NCI-H2107 treated with DMSO at 0.1 percent for 48 hours (cell line): Measurements from ENCODE around the gene MSI2.

Experiments
- DNase-seq: peaks from one replicate; lab custom pipeline; 2025; ENCODE audit not compliant: unreplicated experiment; lab: John Stamatoyannopoulos, UW

The MSI2 gene

DNA sequence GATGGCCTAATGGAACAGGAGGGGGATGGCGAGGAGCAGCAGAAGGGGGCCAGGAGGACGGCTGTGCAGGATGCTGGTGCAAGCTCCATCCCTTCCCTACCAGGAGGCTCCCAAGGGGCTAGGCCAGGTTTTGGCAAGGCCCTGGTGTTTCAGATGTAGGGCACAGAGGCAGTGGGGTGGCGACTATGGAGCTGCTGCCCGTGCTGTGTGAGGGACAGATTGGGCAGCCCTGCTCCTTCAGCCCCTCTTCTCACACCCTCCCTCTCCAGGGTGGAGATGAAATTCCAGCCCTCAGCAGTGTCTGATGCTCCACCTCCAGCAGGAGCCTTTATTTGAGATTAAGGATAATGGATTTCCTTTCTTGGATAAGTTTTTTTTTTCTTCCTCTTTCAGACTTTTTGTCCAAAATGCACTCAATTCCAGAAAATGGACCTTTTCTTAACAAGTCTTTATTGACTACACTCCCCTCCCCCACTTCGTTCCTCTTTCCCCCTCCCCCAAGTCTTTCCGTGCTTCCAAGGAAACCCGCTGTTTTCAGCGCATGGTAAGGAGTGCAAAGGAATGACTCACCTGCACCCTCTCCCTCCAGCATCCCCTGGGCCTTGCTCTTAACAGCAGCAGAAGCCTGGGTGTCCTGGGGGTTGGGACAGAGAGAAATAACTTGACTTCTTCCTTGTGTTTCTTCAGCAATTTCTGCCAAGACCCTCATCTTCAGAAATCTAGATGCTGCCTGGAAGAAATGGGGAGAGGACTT, 393.6 kb downstream of the MSI2 start:
- DNase-seq, result no peak

DNA sequence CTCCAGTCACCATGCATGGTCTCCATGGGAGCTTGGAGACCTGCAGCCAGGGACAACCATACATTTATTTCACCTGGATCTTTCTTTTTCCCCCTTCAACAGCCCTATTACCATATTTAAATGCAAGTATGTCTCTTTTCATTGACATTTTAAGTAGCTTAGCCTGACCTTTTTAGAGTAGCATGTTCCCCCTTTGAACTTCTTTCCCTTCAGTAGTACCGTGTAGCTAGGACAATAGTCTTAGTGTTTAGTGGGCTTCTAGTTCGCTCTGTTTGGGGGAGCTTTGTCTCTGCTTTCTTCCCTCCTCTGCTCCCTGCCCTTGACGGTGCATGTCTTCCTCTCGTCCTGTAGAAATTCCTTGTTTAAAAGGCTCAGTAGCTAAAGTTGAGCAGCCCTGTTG, 394.2 kb downstream of the MSI2 start:
- DNase-seq, result no peak

- no peak for DNase-seq
These were observed 395.1 kb downstream of the MSI2 start for GRCh38 chr17:57651451-57651850.

GRCh38 chr17:57651996-57652395, 395.7 kb downstream of the MSI2 start:
- DNase-seq, result no peak

- DNase-seq, result no peak
These were observed 396.5 kb downstream of the MSI2 start for GRCh38 chr17:57652811-57653210.

DNA sequence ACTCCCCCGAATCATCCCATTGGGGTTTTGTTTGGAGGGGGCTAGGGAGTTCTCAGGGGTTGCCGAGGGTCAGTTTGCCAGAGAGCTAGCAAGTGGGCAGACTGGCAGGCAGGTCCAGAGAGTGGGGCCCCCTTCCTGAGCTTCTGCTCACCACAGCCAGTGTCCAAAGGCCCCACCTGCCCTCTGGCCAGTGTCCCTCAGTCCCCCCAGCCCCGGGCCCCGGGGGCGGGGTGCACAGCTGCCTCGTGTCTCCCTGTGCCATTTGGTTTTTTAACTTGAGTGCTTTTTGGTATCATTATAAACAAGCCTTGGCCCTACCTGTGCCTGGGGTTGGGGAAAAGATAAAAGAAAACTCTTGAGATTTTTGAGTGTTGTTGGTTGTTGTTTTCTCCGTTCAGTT, 397.0 kb downstream of the MSI2 start:
- no peak for DNase-seq

DNA sequence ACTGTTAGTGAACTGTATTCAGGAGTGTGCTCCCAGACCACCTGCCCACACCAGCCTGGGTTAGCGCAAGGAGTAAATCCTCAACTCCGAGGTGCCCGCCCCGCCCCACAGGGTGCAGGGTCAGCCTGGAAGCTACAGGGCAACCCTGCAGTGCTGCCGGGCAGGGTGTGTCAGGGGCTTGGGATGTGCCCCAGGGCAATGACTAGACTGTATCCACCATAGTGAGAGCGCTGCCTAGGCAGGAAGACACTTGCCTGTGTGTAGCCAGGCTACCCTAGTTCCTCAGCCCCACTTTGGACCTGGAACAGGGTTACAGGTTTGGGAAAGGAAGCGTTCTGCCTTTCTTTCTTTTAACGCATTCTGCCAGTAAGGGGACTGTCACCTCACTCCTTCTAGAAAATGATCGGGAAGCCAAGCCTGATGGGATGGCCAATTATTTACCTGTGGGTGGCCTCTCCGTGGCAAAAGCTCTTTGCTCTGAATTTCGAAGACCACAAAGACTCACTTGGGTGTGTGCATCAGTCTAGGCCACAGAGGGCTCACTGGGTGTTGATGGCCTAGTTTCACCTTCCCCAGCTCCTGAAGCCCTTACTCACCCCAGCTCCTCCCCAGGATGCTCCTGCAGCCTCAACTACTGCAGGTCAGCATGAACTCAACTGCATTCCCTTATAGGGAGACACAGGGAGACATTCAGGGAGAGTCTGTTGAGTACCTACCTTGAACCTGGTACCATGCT, 397.9 kb downstream of the MSI2 start:
- no peak for DNase-seq

- peak; percentile 20 for DNase-seq
These were observed 399.2 kb downstream of the MSI2 start for GRCh38 chr17:57655553-57655952.

DNA sequence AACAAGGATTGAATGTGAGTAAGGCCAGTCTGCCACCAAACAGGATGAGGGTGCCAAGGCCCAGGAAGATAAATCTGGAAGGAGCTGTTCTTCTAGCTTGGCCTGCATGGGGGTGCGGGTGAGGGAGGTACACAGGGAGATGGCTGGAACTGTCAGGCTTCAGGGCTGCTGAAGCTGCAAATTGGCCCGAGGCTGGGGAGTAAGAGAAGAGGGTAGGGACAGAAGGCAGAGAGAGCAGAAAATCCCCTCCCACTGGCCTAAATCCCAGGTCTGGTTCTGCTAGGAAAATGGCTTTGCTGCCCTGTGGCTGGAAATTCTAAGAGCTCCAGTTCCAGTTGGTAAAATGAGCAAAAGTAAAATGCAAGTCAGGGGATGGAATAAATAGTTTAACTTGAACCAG, 400.9 kb downstream of the MSI2 start:
- DNase-seq, result no peak

DNA sequence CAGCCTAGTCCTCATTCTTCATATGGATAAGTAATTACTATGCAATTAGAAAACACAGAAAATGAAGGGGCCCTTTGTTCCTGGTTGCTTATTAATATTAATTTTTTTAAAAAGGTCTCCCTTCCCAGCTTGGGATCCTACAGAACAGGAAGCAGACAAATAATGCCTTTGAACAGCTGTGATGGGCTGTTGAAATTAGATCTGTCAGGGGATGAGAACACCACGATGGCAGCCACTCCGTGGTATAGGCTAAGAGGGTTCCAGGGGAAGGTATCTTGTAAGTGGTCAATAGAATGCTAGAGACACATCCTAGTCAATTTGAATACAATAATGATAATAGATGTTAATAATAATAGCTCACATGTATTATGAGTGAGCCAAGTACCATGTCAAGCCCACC, 405.7 kb downstream of the MSI2 start:
- DNase-seq, result peak; percentile 85

DNA sequence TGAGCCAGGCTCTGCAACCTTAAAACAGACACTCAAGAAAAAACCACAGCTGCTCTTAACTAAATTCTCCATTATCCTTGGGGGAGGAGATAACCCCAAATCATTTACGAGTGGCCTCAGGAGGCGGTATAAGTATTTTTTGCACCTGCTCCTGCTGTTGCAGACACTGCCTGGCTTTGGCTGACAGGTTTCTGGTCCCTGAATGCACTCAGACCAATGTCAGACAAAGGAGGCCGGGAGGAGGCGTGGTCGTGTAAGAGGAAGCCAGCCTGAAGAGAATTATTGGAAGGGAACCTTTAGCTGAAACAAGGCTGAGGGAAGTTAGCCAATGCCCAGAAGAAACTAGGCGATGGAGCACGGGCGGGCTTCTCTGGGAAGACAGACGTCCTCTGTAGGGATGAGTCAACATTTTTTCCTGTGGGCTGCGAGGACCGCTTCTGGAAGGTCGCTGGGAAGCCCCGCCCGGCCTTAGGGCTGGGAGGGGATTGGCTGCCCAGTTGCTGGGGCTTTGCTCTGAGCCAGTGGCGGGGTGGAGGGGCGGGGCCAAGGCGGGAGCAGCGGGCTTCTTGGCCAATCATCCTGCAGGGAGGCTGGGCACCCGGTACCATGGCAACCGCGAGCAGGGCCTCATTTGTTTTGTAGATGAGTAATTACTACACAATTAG, 406.5 kb downstream of the MSI2 start:
- peak; percentile 97 for DNase-seq

DNA sequence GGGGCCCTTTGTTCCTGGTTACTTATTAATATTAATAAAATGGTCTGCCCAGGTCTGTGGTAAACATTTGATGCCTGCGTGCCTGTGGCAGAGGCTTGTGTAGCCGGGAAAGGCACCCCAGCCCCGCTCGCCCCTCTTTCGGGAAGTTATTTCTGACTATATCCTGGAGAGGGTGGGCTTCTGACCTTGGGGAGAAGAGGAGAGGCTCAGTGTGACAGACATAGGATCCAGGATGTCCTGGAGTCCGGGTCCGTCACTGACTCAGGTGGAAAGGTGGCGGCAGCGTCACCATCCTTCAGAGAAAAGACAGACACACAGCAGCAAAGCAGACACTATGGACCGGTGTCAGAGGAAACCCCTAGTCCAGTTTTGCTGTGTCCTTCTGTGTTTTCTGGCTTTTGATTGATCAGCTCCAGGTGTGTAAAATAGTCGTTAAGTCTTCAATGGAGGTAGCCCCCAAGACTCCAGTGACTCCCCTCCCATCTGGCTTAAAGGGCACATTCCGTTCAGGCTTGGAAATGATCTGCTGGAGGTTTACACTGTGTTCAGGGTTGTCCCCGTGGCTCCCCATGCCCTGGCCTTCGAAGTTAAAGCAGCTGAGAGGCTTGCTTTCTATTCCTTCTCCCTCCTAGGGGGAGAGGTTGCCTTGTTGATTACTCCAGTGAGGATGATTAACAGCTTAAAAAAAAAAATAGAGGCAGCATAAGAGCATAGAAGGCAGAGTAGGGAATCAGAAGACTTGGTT, 407.2 kb downstream of the MSI2 start:
- no peak for DNase-seq

DNA sequence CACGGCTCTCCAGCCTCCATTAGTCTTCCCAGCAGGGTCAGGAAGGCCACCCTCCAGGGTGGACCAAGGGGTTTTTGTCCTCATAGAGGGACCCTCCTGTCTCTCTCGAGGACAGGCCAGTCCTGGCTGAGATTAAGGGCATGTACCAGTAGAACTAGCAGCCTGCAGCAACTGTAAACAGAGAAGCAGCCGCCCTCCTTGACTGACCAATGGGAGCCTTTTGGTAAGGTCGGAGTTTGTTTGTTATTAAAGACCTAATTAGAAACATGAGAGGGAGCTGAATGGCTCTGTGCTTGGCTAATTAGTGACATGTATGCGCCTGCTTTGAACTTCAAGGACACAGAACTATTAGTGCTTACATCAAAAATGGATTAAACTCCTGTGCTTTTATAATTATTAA, 408.8 kb downstream of the MSI2 start:
- DNase-seq, result no peak

DNA sequence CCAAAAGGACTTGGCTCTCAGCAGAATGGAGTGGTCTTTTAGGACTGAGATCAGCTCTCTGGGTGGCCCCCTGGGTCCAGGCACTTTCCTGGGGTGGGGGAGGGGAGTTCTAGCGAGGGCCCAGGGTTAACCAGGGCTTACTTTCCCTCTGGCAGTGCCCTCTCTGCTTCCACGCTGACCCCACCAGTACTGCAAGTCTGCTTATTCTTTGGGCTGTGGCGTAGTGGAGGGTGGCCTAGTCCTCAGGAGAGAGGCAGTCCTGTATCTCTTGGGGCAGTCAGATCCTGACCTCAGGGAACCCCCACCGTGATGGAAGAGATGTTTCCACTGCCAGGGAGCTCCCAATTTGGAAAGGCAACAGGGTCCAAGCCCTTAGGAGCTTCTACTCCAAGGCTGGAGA, 409.4 kb downstream of the MSI2 start:
- no peak for DNase-seq

DNA sequence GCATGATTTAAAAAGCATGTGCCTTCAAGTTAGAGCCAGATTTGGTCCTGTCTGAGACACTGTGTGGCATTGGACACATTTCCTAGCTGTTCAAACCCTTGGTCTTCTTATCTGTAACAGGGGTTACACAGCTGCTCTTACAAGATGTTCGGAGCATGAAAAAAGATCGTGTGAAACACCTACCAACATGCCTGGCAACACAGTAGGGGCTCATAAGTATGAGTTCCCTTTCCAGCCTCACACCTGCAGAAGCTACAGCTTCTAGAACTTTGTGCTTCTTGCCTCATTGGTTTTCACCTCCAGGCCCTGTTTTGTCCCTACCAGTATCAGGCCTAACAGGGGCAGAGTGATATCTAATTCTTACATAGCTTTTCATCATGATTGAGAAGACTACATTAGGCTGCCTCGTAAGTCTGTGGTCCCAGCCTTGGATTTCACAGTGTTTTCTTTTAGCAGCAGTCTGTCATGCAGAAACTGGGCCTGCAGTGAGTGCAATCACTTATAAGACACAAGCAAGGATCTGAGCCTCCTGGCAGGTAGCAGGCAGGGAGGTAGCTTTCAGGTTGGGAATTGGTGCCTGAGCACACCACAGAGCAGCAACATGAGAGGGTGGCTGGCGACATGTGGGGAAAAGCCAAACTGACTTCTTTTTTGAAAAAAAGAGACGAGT, 410.0 kb downstream of the MSI2 start:
- DNase-seq, result no peak

DNA sequence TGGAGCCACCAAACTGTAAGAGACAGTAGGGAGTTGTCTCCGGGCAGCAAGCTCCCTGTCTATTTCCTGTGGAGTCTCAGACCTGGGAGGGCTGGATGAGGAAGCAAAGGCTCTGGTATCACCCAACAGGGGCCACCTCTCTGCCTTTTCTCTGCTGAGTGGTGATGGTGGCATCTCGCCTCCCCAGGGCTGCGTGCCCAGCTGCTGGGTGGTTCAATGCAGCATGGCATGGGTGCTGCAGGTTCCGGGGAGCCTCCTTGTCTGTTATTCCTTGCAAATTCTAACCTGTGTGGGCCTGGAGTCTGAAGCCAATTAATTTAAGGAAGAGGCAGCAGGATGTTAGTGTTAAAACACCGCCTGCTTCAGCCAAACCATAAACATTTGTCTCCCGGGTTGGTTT, 410.6 kb downstream of the MSI2 start:
- no peak for DNase-seq

- DNase-seq, result no peak
These were observed 411.2 kb downstream of the MSI2 start for GRCh38 chr17:57667461-57667923.

DNA sequence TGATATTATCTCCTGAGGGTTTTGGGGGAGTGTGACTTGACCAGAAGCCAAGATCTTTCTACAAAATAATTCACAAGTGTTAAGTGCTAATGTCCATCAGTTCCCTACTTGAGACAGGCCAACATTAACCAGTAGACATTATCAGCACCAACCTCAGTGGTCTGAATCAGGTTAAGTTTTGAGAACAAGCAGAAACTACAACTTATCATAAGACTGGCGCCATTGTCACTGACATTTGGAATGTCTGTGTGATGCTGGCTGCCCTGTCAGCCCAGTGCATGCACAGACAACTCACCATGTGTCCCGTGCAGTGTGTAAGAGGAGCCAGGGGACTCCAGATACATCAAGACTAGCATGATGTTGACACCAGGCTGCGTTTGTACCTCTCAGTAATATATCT, 412.0 kb downstream of the MSI2 start:
- no peak for DNase-seq

DNA sequence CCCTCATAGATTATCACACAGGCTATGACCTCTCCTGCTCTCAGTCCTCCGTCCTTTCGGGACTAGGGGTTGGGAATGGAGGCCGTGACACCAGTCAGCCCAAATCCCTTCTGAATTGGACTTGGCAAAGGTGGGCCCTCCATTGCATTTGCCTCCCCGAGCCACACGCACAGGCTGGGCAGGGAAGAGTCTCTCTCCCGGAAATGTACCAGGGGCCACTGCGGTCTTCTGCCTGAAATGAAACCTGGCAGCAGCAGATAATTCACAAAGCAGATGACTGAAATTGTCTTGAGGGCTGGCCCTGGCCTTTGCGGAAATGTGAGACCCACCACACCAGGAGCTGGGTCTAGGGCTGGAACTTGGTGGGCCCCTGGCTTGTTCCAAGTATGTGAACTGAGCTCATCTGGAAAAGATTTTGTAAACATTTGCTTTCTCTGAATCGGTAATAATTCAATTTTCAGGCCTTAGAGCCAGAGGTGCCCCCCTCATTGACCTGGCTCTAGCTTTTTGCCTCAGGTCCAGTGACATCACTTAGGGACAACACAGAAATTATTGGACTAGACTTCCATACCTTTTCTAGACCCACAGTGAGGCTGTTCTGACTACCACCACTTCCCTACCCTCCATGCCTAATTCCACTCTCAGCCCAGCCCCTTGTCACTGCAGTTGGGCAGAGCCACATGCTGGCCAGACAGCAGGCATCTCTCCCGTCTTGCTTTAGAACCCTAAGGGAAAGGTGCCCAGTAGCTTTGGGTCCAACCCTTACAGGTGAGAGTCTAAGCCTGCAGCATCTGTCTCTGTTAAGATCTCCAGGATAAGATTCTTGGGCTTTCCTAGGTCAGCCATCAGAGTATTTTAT, 413.6 kb downstream of the MSI2 start:
- DNase-seq, result no peak
